CD4-positive, alpha-beta memory T cell (primary cell): ENCODE measurements around the gene TRAF4. TPM values are rescaled to one million over a fixed set of nuclear protein-coding genes. Genes with fewer than 3 reads are reported as not detected.

Experiments
- CTCF ChIA-PET: fragments of 350-600 bp; sonication (Branson Sonifier 250); formaldehyde crosslinking; loops from one replicate; lab custom pipeline; 2021; ENCODE audit warnings: inconsistent platforms; ENCODE audit not compliant: partially characterized antibody; lab: Charles Lee
- POLR2A ChIA-PET: fragments of 350-600 bp; sonication (Branson Sonifier 250); formaldehyde crosslinking; loops from one replicate; lab custom pipeline; 2021; ENCODE audit not compliant: partially characterized antibody; lab: Charles Lee
- DNase-seq, 5 donors: peaks; one replicate each; pipeline versions ENCODE4 v3.0.0 to v3.0.0-alpha.2; 2020 to 2022; ENCODE audit warnings: mixed read lengths in 1 of 5
- H3K27ac ChIP-seq: one replicate; pipeline ENCODE4 v1.7.0; 2013; ENCODE audit warnings: low read depth, low read length
- H3K27me3 ChIP-seq: 2 replicates; pipeline ENCODE4 v1.7.0; 2013; ENCODE audit warnings: mild to moderate bottlenecking, low read length, moderate library complexity; ENCODE audit not compliant: insufficient read depth
- H3K36me3 ChIP-seq: 2 replicates; pipeline ENCODE4 v1.7.0; 2013; ENCODE audit warnings: mild to moderate bottlenecking, low read length, moderate library complexity; ENCODE audit not compliant: insufficient read depth
- H3K4me1 ChIP-seq: 2 replicates; pipeline ENCODE4 v1.7.0; 2013; ENCODE audit warnings: mild to moderate bottlenecking, low read length, moderate library complexity; ENCODE audit not compliant: insufficient read depth
- H3K4me3 ChIP-seq, 2 donors: one replicate each; pipeline ENCODE4 v1.7.0; 2013; ENCODE audit warnings: low read length in 2 of 2, mild to moderate bottlenecking in 1 of 2
- H3K9me3 ChIP-seq, 2 donors: one replicate each; pipeline ENCODE4 v1.7.0; 2013; ENCODE audit warnings: low read length in 2 of 2, control low read depth in 1 of 2; ENCODE audit not compliant: control insufficient read depth in 1 of 2
- H3K27ac Mint-ChIP-seq, 7 donors: one replicate each; pipeline ENCODE4 v1.8.0; 2020 to 2021; ENCODE audit warnings: mixed read lengths in 7 of 7, mild to moderate bottlenecking in 6 of 7, inconsistent platforms in 3 of 7, moderate library complexity in 3 of 7
- H3K27me3 Mint-ChIP-seq, 2 donors: one replicate each; pipeline ENCODE4 v1.8.0; 2020 to 2021; ENCODE audit warnings: mixed read lengths in 2 of 2
- H3K36me3 Mint-ChIP-seq, 2 donors: one replicate each; pipeline ENCODE4 v1.8.0; 2020 to 2021; ENCODE audit warnings: mixed read lengths in 2 of 2, inconsistent platforms in 1 of 2, mild to moderate bottlenecking in 1 of 2
- H3K4me1 Mint-ChIP-seq, 4 donors: one replicate each; pipeline ENCODE4 v1.8.0; 2020 to 2021; ENCODE audit warnings: mixed read lengths in 4 of 4, mild to moderate bottlenecking in 1 of 4
- H3K4me3 Mint-ChIP-seq, 8 donors: one replicate each; pipeline ENCODE4 v1.8.0; 2020 to 2021; ENCODE audit warnings: mixed read lengths in 8 of 8, mild to moderate bottlenecking in 7 of 8, moderate library complexity in 6 of 8, inconsistent platforms in 3 of 8
- H3K9me3 Mint-ChIP-seq, 8 donors: one replicate each; pipeline ENCODE4 v1.8.0; 2020 to 2021; ENCODE audit warnings: mixed read lengths in 8 of 8, mild to moderate bottlenecking in 5 of 8, inconsistent platforms in 3 of 8, moderate library complexity in 1 of 8
- intact Hi-C: fragments of 100-400 bp; cut with micrococcal nuclease; formaldehyde crosslinking; loops from one replicate; pipeline ENCODE4 v1.15.1; 2023
- polyA plus RNA-seq, 2 donors: library from polyadenylated mRNA; unstranded; fragments of 300-500 nt; fragmentation: Illumina TruSeq; gene quantifications; one replicate each; pipeline ENCODE4 v1.2.3, GENCODE V29; 2021
- total RNA-seq, 2 experiments: library from RNA; stranded (reverse); gene quantifications; one replicate each; pipeline ENCODE4 v1.2.3, GENCODE V29; 2021

TRAF4 gene
- total and polyA plus RNA-seq, 4 experiments from 2014 or later = 0.61 to 32.9 (median 16.9) TPM

- peaks cover 4 to 11% of the 10 kb centered on the region in 2 donors for H3K27me3 Mint-ChIP-seq
- ChIA-PET POLR2A (interaction anchor here (0.6 to 7.3 kb wide), 20 partner anchors 9 to 241 kb away, joined by 3 to 93 read pairs (median 6); partner anchors contain the start of genes BLTP2, FLOT2, NEK8 and PHF12), CTCF (interaction anchor here (1.1 to 3.5 kb wide), 8 partner anchors 9 to 376 kb away, joined by 3 to 22 read pairs (median 6); partner anchors contain the start of genes IFT20, NEK8, RPL23A and TLCD1)
- peaks cover 0 to 2% (median 0%) of the 10 kb centered on the region in 8 donors for H3K9me3 Mint-ChIP-seq
- Histone ChIP-seq H3K36me3 (no peaks in the 10 kb centered on the region), H3K4me3 (peak overlapping the region; percentile 63 to 69), H3K9me3 (no peaks in the 10 kb centered on the region), H3K27ac (peak overlapping the region; percentile 85), H3K4me1 (peaks cover 13% of the 10 kb centered on the region), H3K27me3 (peaks cover 7% of the 10 kb centered on the region)
- intact Hi-C loops = loop anchor here (1.0 to 2.0 kb wide), 2 partner anchors 8 to 48 kb away; partner anchors contain the start of genes RPL23A and SUPT6H
- DNase-seq = peak; percentile 85 to 88 (median 87)
- H3K4me1 Mint-ChIP-seq = peaks cover 13 to 30% (median 20%) of the 10 kb centered on the region in 4 donors
- peak overlapping the region; percentile 92 to 97 (median 96) for H3K27ac Mint-ChIP-seq
- peak overlapping the region; percentile 91 to 95 (median 94) for H3K4me3 Mint-ChIP-seq
- H3K36me3 Mint-ChIP-seq = peaks cover 4% of the 10 kb centered on the region in 2 donors
Observed at GRCh38 chr17:28710861-28711722, 32.7 kb upstream of the TRAF4 start.

DNA sequence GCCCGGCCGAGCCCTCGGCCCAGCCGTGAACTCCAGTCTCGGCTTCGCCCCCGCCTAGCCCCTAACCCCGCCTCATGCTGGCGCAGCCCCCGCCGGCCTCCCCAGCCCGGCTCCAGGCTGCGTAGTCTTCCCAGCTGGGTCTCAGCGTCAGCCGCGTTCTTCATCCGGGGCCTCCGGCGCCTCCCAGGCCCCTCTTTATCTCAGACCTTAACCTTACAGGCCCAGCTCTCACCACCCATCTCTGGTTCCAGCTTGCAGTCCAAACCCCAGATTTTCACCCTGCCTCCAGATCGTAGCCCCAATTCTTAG lies 32.1 kb upstream of the TRAF4 start, which contains the start of gene PROCA1:
Gene PROCA1, minus strand, starts transcription at position 166 of the 309 bp plus-strand sequence. CDS start 228 bp downstream, outside the sequence.
- Mint-ChIP-seq H3K9me3 (peaks cover 0 to 2% (median 0%) of the 10 kb centered on the region in 8 donors), H3K4me1 (peaks cover 13 to 30% (median 19%) of the 10 kb centered on the region in 4 donors), H3K4me3 (peak within 1 kb of the TSS; percentile 91 to 95 (median 94)), H3K27me3 (peaks cover 6 to 14% of the 10 kb centered on the region in 2 donors), H3K36me3 (peaks cover 3 to 4% of the 10 kb centered on the region in 2 donors), H3K27ac (peak within 1 kb of the TSS; percentile 92 to 97 (median 96))
- Histone ChIP-seq H3K27ac (peak within 1 kb of the TSS; percentile 85), H3K4me3 (peak within 1 kb of the TSS; percentile 63 to 69), H3K27me3 (peaks cover 10% of the 10 kb centered on the region), H3K9me3 (no peaks in the 10 kb centered on the region), H3K36me3 (no peaks in the 10 kb centered on the region), H3K4me1 (peaks cover 13% of the 10 kb centered on the region)
- DNase-seq = peak in 1 of 5 donors; percentile 53
- intact Hi-C loops = loop anchor here (1.0 to 2.0 kb wide), 2 partner anchors 8 to 49 kb away; partner anchors contain the start of genes RPL23A and SUPT6H
- CTCF ChIA-PET = interaction anchor here (1.1 to 3.5 kb wide), 8 partner anchors 8 to 376 kb away, joined by 3 to 22 read pairs (median 6); partner anchors contain the start of genes IFT20, NEK8, RPL23A and TLCD1
- POLR2A ChIA-PET = interaction anchor here (0.8 to 7.3 kb wide), 18 partner anchors 10 to 241 kb away, joined by 3 to 93 read pairs (median 7); partner anchors contain the start of genes BLTP2, DHRS13, FLOT2 and NEK8

DNA sequence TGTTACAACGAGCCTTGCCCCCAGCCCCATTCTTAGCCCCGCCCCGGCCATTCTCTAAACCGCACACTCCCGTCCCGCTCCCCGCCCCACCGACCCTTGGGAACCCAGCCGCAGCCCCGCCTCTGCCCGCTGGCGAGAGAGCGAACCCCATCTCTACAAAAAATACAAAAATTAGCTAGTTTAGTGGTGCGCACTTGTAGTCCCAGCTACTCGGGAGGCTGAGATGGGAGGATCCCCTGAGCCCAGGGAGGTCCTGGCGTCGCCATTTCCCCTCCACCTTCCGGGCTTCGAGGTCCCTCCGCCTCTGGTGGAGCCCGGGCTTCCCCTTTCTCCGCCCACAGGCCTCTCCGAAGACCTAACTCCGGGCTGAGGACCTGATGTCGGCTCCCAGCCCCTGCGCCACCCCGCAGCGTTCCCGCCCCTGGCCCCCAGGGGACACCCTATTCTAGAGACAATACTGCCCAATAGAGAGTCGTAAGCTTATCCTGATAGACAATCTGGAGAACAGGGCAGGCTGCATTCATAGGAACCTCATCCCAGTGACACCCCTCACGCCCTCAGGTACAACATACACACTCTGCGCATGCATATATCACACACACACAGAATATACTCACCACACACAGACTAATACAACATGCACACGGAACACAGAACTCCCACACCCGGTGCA lies 31.6 kb upstream of the TRAF4 start:
- Histone ChIP-seq H3K4me1 (peaks cover 16% of the 10 kb centered on the region), H3K9me3 (no peaks in the 10 kb centered on the region), H3K27ac (peak overlapping the region; percentile 85), H3K4me3 (peak overlapping the region; percentile 63 to 69), H3K27me3 (peaks cover 11% of the 10 kb centered on the region), H3K36me3 (no peaks in the 10 kb centered on the region)
- Mint-ChIP-seq H3K27me3 (peaks cover 6 to 14% of the 10 kb centered on the region in 2 donors), H3K4me3 (peak overlapping the region; percentile 91 to 95 (median 94)), H3K36me3 (peaks cover 3 to 4% of the 10 kb centered on the region in 2 donors), H3K9me3 (peaks cover 0 to 2% (median 0%) of the 10 kb centered on the region in 8 donors), H3K27ac (peak overlapping the region; percentile 92 to 97 (median 96)), H3K4me1 (peaks cover 13 to 28% (median 19%) of the 10 kb centered on the region in 4 donors)
- CTCF ChIA-PET = interaction anchor here (1.1 to 3.5 kb wide), 7 partner anchors 8 to 377 kb away, joined by 3 to 22 read pairs (median 8); partner anchors contain the start of genes IFT20, NEK8, RPL23A and TLCD1
- intact Hi-C loops = no loop called here
- POLR2A ChIA-PET = interaction anchor here (0.8 to 7.3 kb wide), 15 partner anchors 9 to 240 kb away, joined by 3 to 93 read pairs (median 10); partner anchors contain the start of genes BLTP2, DHRS13, NEK8 and PHF12
- peak; percentile 51 to 79 (median 60) for DNase-seq

GRCh38 chr17:28712705-28713415 lies 31.0 kb upstream of the TRAF4 start:
- H3K36me3 ChIP-seq = no peaks in the 10 kb centered on the region
- peaks cover 3 to 4% of the 10 kb centered on the region in 2 donors for H3K36me3 Mint-ChIP-seq
- H3K4me1 ChIP-seq = peaks cover 20% of the 10 kb centered on the region
- peaks cover 0 to 2% (median 0%) of the 10 kb centered on the region in 8 donors for H3K9me3 Mint-ChIP-seq
- CTCF ChIA-PET = interaction anchor here (1.1 to 3.5 kb wide), 3 partner anchors 7 to 68 kb away, joined by 3 to 22 read pairs (median 9); partner anchors contain the start of genes BLTP2, NEK8, RPL23A and TLCD1
- H3K9me3 ChIP-seq = no peaks in the 10 kb centered on the region
- peaks cover 7 to 14% of the 10 kb centered on the region in 2 donors for H3K27me3 Mint-ChIP-seq
- peaks cover 11% of the 10 kb centered on the region for H3K27me3 ChIP-seq
- peak overlapping the region; percentile 85 for H3K27ac ChIP-seq
- intact Hi-C loops = no loop called here
- DNase-seq = no peak
- POLR2A ChIA-PET = interaction anchor here (0.8 to 7.3 kb wide), 10 partner anchors 8 to 239 kb away, joined by 3 to 93 read pairs (median 13); partner anchors contain the start of genes DHRS13, NEK8, PHF12 and PIGS
- no peak overlapping the region for H3K4me3 ChIP-seq
- peaks cover 10 to 22% (median 16%) of the 10 kb centered on the region in 4 donors for H3K4me1 Mint-ChIP-seq
- H3K4me3 Mint-ChIP-seq = peak overlapping the region; percentile 91 to 95 (median 94)
- peak overlapping the region; percentile 87 to 97 (median 96) for H3K27ac Mint-ChIP-seq

GRCh38 chr17:28714281-28714680 lies 29.5 kb upstream of the TRAF4 start:
- Histone ChIP-seq H3K27me3 (peaks cover 11% of the 10 kb centered on the region), H3K9me3 (no peaks in the 10 kb centered on the region), H3K36me3 (no peaks in the 10 kb centered on the region), H3K4me3 (no peak overlapping the region), H3K4me1 (peaks cover 24% of the 10 kb centered on the region), H3K27ac (no peak overlapping the region)
- ChIA-PET POLR2A (no interaction called here), CTCF (interaction anchor here (1.7 to 3.5 kb wide), 2 partner anchors 12 to 13 kb away, joined by 7 to 22 read pairs; partner anchors contain the start of genes NEK8 and TLCD1)
- H3K27me3 Mint-ChIP-seq = peaks cover 9 to 16% of the 10 kb centered on the region in 2 donors
- no peaks in the 10 kb centered on the region for H3K9me3 Mint-ChIP-seq
- intact Hi-C loops = no loop called here
- H3K4me1 Mint-ChIP-seq = peaks cover 15 to 34% (median 23%) of the 10 kb centered on the region in 4 donors
- peak overlapping the region in 1 of 8 donors; percentile 18 for H3K4me3 Mint-ChIP-seq
- no peak for DNase-seq
- H3K27ac Mint-ChIP-seq = no peak overlapping the region
- peaks cover 3 to 4% of the 10 kb centered on the region in 2 donors for H3K36me3 Mint-ChIP-seq

- H3K36me3 Mint-ChIP-seq = peaks cover 9 to 12% of the 10 kb centered on the region in 2 donors
- ChIA-PET POLR2A (no interaction called here), CTCF (interaction anchor here (1.2 to 1.7 kb wide), 2 partner anchors 11 to 49 kb away, joined by 3 to 7 read pairs; partner anchors contain the start of gene TLCD1)
- no peak for DNase-seq
- H3K27ac Mint-ChIP-seq = peak overlapping the region in 1 of 7 donors; percentile 3
- H3K27me3 Mint-ChIP-seq = peaks cover 9 to 18% of the 10 kb centered on the region in 2 donors
- intact Hi-C loops = loop anchor here (5.0 kb wide), 1 partner anchor 427 kb away; no protein-coding TSS in a partner anchor
- Histone ChIP-seq H3K27ac (no peak overlapping the region), H3K27me3 (peaks cover 11% of the 10 kb centered on the region), H3K4me3 (no peak overlapping the region), H3K36me3 (no peaks in the 10 kb centered on the region), H3K9me3 (no peaks in the 10 kb centered on the region), H3K4me1 (peaks cover 26% of the 10 kb centered on the region)
- H3K9me3 Mint-ChIP-seq = no peaks in the 10 kb centered on the region
- H3K4me1 Mint-ChIP-seq = peaks cover 18 to 43% (median 28%) of the 10 kb centered on the region in 4 donors
- no peak overlapping the region for H3K4me3 Mint-ChIP-seq
Observed at GRCh38 chr17:28715217-28715616, 28.6 kb upstream of the TRAF4 start.
